Mesothelial cell of epicardium (in vitro differentiated cells): ENCODE data around the gene NDUFB4. TPM values are rescaled to one million over a fixed set of nuclear protein-coding genes. Genes with fewer than 3 reads are reported as not detected.

Experiments used
- DNase-seq, 2 experiments: peaks; one replicate each; pipeline ENCODE4 v3.0.0; 2021; ENCODE audit warnings: low spot score in 2 of 2; ENCODE audit not compliant: unreplicated experiment in 2 of 2
- H3K27ac Mint-ChIP-seq: 2 replicates; pipeline ENCODE4 v1.8.0; 2021; ENCODE audit warnings: mixed read lengths
- H3K27me3 Mint-ChIP-seq: 2 replicates; pipeline ENCODE4 v1.8.0; 2021; ENCODE audit warnings: low read depth, mixed read lengths
- H3K36me3 Mint-ChIP-seq: 2 replicates; pipeline ENCODE4 v1.8.0; 2021; ENCODE audit warnings: mixed read lengths
- H3K4me1 Mint-ChIP-seq: 2 replicates; pipeline ENCODE4 v1.8.0; 2021; ENCODE audit warnings: mixed read lengths
- H3K4me3 Mint-ChIP-seq: 2 replicates; pipeline ENCODE4 v1.8.0; 2021; ENCODE audit warnings: mild to moderate bottlenecking, moderate library complexity, mixed read lengths
- H3K9me3 Mint-ChIP-seq: 2 replicates; pipeline ENCODE4 v1.8.0; 2021; ENCODE audit warnings: mixed read lengths
- total RNA-seq: library from RNA; stranded (reverse); gene quantifications from 3 replicates; pipeline ENCODE4 v1.2.1, GENCODE V29; 2021
- TF ChIP-seq, protein P1 (sequence below): fragments of 200-600 bp; sonication (generic); IDR thresholded peaks from one replicate; pipeline ENCODE4 v1.5.0; 2021; ENCODE audit warnings: antibody characterized with exemption; ENCODE audit not compliant: unreplicated experiment

Gene NDUFB4
- total RNA-seq, 1 donor from 2014 or later: 103 TPM

GRCh38 chr3:120646771-120647432 lies 50.8 kb downstream of the NDUFB4 start:
- H3K9me3 Mint-ChIP-seq: no peaks in the 10 kb centered on the region
- no peak for DNase-seq
- no peak overlapping the region for H3K27ac Mint-ChIP-seq
- TF ChIP-seq, protein P1, sequence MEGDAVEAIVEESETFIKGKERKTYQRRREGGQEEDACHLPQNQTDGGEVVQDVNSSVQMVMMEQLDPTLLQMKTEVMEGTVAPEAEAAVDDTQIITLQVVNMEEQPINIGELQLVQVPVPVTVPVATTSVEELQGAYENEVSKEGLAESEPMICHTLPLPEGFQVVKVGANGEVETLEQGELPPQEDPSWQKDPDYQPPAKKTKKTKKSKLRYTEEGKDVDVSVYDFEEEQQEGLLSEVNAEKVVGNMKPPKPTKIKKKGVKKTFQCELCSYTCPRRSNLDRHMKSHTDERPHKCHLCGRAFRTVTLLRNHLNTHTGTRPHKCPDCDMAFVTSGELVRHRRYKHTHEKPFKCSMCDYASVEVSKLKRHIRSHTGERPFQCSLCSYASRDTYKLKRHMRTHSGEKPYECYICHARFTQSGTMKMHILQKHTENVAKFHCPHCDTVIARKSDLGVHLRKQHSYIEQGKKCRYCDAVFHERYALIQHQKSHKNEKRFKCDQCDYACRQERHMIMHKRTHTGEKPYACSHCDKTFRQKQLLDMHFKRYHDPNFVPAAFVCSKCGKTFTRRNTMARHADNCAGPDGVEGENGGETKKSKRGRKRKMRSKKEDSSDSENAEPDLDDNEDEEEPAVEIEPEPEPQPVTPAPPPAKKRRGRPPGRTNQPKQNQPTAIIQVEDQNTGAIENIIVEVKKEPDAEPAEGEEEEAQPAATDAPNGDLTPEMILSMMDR: no peak
- no peaks in the 10 kb centered on the region for H3K36me3 Mint-ChIP-seq
- H3K27me3 Mint-ChIP-seq: no peaks in the 10 kb centered on the region
- H3K4me1 Mint-ChIP-seq: peaks cover 13% of the 10 kb centered on the region
- H3K4me3 Mint-ChIP-seq: no peak overlapping the region

DNA sequence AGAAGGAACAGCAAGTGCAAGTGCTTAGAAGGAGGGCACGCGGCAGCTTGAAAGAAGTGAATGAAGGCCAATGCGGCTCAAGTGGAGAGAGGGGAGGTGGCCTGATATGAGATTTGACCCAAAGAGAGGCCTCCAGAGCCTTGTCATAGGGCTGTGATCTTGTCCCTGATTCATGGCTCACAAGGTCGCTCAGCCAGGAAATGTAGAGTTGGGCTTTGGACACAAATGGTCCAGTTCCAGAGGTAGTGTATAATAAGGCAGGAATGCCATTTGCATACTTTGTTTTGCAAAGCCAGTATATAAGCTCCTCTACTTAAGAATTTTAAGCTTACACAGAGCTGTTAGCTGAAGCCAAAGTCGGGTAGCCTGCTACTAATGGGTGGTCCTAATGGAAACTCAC lies 52.2 kb downstream of the NDUFB4 start:
- Mint-ChIP-seq H3K36me3 (no peaks in the 10 kb centered on the region), H3K4me1 (peaks cover 13% of the 10 kb centered on the region), H3K4me3 (no peak overlapping the region), H3K9me3 (no peaks in the 10 kb centered on the region), H3K27ac (no peak overlapping the region), H3K27me3 (no peaks in the 10 kb centered on the region)
- TF ChIP-seq, protein P1: no peak
- no peak for DNase-seq

DNA sequence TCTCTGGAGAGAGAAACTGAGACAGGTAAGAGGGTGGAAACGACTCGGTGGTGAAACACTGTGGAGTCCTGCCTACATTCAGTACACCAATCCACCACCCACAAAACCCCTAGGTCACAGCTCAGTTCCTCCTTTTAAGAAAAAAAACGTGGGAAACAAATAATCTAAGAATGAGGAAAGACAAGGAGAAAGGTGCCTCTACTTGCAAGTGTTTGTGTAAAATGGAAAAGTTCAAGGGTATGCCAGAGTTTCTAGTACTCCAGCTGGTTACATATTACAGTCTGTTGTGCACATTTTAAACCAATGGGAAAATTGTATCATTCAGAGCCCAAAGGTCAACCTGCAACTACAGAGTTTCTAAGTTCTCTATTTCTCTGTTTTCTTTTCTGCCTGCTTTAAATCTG lies 53.7 kb downstream of the NDUFB4 start:
- Mint-ChIP-seq H3K36me3 (no peaks in the 10 kb centered on the region), H3K4me3 (no peak overlapping the region), H3K27ac (no peak overlapping the region), H3K27me3 (no peaks in the 10 kb centered on the region), H3K9me3 (no peaks in the 10 kb centered on the region), H3K4me1 (peaks cover 6% of the 10 kb centered on the region)
- no peak for DNase-seq
- TF ChIP-seq, protein P1: no peak

DNA sequence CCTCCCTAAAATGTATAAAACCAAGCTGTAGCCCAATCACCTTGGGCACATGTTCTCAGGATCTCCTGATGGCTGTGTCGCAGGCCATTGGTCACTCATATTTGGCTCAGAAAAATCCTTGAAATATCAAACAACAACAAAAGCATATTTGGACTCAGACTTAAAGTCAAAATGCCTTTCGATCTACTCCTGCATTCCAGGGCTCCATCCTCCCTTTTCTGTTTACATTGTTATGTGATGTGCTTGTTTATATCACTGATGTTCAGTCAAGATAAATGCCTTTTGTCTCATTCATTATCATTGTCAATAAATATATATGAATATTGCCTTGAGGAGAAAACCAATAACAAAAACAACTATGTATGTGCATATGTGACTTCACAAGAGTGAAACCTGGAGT lies 54.2 kb downstream of the NDUFB4 start:
- Mint-ChIP-seq H3K4me3 (no peak overlapping the region), H3K27me3 (no peaks in the 10 kb centered on the region), H3K4me1 (peaks cover 2% of the 10 kb centered on the region), H3K27ac (no peak overlapping the region), H3K36me3 (no peaks in the 10 kb centered on the region), H3K9me3 (no peaks in the 10 kb centered on the region)
- TF ChIP-seq, protein P1: no peak
- no peak for DNase-seq

Other genes with a start within 250 kb of the NDUFB4 start
- gene LRRC58, start 247.0 kb upstream of the NDUFB4 start, total RNA-seq: 18.6 to 19.0 TPM (median 18.7 TPM) in 3 replicates
- 734 to 772 TPM (median 749 TPM) in 3 replicates for gene FSTL1, start 145.3 kb upstream of the NDUFB4 start, total RNA-seq
- 0.29 to 0.67 TPM (median 0.60 TPM) in 3 replicates for gene HGD, start 85.9 kb downstream of the NDUFB4 start, total RNA-seq
- 17.3 to 19.5 TPM (median 19.1 TPM) in 3 replicates for gene RABL3, start 146.2 kb downstream of the NDUFB4 start, total RNA-seq
- gene GTF2E1, start 146.4 kb downstream of the NDUFB4 start, total RNA-seq: 17.9 to 19.7 TPM (median 18.0 TPM) in 3 replicates